HG02840 (cell line): ENCODE measurements around the gene REPIN1.

Experiments used
- ATAC-seq: cut with Tn5 transposase; IDR thresholded peaks from one replicate; pipeline ENCODE4 v1.9.1; 2021; ENCODE audit warnings: mild to moderate bottlenecking, moderate library complexity, moderate number of reproducible peaks; ENCODE audit not compliant: unreplicated experiment, low FRiP score

REPIN1 gene

DNA sequence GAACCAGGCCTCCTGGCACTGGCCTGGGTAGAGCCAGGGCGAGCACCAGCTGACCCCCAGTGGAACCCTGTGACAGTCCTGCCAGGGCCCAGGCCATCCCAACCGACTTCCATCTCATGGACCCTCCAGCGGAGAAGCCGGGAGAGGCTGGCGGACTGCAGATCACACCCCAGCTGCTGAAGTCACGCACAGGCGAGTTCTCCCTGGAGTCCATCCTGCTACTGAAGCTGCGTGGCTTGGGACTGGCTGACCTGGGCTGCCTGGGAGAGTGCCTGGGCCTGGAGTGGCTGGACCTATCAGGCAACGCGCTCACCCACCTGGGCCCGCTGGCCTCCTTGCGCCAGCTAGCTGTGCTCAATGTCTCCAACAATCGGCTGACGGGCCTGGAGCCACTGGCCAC, 31.9 kb upstream of the REPIN1 start:
- ATAC-seq, result no peak

DNA sequence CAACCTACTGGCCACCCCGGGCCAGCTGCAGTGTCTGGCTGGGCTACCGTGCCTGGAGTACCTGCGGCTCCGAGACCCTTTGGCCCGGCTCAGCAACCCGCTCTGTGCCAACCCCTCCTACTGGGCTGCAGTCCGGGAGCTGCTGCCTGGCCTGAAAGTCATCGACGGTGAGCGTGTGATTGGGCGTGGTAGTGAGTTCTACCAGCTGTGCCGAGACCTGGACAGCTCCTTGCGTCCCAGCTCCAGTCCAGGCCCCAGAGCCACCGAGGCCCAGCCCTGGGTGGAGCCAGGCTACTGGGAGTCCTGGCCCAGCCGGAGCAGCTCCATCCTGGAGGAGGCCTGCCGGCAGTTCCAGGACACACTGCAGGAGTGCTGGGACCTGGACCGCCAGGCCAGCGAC, 31.4 kb upstream of the REPIN1 start:
- no peak for ATAC-seq

DNA sequence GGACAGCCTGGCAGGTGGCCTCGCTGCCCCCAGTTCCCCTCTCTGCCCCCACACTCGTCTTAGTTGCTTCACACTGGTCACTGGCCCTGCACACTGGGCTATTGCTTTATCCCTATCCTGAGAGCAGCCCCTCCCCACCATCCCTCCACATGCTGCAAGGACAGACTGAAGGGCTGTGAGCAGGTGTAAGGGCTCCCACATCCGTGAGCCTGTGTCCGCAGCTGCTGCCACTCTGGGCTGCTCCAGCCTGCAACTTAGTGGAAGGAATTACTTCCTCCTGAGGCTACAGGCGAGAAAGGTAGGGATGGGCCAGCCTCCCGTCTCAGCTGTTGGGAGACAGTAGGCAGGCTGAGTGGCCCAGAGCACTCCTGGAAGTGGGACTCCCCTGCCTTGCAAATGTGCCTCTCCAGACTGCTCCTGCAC, 31.0 kb upstream of the REPIN1 start:
- ATAC-seq, result no peak

DNA sequence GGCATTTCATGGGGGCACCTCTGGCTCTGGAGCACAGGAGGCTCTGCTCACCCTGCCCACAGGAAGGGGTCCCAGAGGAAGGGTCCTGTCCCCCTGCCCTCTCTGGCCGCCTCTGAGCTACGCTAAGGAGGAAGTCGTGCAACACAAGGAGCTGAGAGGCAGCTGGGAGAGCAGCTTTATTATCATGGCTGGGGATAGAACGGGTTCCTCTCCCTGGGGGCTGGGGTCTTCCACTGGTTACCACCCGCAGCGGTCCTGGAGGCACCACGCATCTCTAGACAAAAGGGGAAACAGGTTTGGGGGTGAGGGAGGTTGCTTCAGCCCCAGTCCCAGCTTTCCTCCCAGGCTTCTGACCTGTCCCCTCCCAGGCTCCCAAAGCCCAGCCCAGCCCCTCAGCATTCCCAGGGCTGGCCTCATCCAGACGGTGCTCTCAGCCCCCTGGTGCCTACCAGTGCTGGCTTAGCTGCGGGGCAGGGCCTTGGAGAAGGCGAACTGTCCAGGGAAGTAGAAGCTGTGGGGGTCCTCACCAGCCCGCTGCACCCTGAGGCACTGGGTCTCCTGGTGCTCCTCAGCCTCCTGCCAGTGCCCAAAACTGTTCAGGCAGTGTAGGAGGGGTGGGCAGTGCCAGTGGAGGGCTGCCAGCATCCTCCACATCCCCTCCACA, 30.3 kb upstream of the REPIN1 start:
- ATAC-seq, result no peak

DNA sequence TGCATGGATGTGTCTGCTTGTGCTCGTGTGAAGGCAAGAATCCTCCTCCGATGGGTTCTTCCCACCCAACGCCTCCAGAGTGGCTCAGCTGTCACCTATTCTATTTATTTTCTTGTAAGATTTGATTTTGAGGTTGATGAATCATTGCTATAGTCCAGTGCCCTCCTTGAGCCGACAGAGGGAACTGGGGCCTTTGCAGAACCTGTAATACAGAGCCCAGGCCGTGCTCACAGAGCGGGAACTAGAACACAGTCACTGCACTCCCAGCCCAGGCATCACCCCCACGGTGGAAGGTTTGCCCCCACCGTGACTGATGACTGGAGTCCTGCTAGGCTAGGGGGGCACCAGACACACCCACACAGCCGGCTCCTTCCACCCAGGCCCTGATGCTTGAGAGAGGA, 29.2 kb upstream of the REPIN1 start:
- no peak for ATAC-seq

DNA sequence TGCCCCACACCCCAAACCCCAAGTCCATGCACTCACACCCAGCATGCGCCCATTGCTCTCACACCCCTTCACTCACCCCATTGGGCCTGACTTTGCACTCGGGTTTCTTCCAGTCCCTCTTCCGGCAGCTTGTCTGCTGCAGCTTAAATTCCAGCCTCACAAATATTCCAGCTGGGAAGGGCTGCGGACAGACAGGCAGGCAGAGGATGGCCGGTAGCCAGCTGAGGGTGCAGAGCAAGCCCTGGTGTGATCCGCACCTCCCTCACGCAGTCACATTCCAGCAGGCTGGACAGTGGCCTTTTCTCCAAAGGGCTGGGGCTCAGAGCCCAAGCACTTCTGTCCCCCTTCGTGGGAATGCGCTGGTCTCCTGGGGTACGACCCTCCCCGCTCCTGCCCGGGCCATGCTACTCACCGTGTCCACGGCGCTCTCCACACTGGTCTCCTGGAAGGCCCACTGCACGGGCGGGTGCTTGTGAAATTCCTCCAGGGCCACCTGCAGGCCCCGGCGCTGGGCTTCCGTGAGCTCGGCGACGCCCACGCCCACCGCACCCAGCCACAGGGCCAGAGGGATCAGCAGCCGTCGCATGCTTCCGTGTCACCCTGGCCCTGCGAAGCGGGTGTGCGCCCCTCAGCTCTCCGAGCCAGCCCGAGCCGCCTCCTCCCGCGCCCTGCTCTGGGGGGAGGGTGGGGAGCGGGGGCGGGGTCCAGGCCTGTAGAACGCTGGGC, 28.4 kb upstream of the REPIN1 start:
- ATAC-seq, result no peak

DNA sequence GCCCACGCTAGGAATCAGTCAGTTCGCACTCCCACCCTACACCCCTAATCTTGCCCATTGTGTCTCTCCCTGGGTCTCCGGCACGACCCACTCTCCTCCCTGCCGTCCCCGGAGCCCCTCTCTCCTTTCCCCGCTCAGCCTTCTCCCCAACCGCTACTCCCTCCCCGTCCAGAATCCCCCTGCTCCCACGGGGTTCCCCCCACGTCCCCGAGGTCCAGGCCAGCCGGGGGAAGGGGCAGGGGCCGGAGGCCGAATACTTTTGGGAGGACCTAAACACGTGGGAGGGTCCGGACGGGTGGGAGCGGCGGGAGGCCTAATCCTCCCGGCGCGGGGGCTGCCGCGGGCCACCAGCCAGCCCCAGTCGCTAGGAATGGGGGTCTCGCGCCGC, 27.8 kb upstream of the REPIN1 start:
- no peak for ATAC-seq

DNA sequence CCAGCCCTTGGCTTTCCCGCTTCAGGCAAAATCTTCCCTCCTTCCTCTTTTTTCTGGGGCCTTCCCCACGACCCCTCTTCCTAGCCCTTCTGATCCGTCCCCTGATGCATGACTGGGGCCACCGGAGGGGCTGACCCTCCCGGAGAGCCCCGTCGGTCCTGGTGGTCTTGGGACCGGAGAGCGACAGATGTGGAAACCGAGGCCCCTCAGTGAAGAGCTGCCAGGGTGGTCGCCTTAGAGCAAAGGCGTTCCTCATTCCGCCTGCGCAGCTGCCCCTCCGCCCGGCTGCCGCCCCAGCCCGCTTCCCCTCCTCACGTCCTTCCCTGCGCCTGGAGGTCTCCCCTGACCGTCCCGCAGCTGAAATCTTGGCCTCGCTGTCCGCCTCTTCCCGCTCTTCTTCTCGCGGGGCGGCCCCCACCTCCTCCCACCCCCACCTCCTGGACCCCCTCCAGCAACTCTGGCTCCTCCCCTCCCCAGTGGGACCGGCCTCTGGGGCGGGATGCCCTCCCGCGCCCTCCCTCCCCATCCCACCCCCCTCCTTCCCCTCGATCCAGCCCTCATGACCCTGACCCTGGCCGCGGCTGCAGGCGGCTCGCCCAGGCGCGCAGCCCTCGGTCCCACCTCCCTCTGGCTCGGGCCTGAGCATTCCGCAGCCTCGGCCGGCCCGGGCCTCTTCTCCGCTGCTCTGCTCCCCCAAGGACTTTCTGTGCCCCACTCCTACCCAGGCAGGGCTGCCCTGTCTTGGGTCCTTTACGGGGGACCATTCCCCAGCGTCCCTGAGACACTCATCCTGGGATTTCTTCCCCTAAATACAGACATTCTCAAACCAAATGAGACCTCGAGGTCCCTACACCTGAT, 27.1 kb upstream of the REPIN1 start, which contains the start of gene RARRES2:
Gene RARRES2 (minus strand): TSS at position 367 of the 858 bp plus-strand sequence. CDS start 1,020 bp downstream, outside the sequence.
- ATAC-seq, result no peak

DNA sequence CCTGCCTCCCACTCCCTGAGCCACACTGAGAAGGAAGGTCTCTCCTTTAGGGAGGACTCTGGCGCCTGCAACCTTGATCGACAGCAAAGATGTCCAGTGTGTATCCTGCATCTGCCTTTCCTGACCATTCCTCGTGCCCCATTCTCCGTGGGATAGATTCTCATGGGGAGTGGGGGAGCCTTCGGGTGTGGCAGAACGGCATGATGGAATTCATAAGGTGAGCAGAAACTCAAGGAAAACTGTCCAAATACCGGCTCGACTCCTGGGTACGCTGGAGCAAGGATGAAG, 26.6 kb upstream of the REPIN1 start:
- no peak for ATAC-seq

DNA sequence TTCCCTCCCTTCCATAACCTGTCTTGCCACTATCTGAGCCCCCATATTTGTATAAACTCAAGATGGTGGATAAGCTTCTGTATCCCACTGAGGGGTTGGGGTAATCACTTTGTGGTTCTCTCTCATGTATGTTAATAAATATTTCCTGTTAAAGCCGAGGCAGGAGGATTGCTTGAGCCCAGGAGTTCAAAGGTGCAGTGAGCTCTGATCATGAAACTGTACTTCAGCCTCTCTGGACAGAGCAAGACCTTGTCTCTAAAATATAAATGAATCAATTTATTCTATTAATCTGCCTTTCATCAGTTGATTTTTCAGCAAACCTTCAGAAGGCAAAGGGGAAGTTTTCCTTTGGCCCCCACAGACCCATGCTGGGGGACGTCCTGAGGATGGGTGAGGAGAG, 25.4 kb upstream of the REPIN1 start:
- no peak for ATAC-seq

DNA sequence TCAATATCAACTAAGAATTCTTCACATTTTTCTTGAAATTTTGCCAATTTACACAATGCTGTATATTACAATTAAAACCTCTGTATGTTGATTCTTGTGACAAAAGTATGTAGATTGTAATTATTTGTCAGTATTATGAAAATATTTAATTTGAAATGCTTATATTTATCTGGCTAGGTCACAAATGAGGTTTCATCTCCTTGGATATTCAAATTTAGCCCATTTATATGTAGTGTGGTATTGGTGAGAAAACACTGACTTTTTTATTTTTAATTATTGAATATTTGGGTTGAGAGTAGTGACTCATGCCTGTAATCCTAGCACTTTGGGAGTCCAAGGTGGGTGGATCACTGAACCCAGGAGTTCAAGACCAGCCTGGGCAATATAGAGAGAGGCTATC, 24.3 kb upstream of the REPIN1 start:
- no peak for ATAC-seq

DNA sequence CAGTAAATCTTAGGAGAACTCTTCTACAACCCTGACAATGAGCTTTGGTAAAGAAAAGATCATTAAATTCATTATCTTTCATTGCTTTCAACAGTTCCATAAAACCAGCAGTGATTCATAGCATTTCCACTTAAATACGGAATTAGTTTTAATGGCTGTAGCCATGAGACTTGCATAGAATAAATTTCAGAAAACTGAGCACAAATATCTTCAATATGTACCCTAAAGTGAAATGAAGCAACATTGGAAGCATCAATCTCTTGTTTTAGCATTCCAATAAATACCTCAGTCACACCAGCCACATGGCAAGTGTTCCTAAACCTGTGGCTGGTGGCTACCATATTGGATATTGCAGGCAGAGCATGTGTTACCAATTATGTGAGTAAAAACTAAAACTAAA, 23.6 kb upstream of the REPIN1 start:
- no peak for ATAC-seq

DNA sequence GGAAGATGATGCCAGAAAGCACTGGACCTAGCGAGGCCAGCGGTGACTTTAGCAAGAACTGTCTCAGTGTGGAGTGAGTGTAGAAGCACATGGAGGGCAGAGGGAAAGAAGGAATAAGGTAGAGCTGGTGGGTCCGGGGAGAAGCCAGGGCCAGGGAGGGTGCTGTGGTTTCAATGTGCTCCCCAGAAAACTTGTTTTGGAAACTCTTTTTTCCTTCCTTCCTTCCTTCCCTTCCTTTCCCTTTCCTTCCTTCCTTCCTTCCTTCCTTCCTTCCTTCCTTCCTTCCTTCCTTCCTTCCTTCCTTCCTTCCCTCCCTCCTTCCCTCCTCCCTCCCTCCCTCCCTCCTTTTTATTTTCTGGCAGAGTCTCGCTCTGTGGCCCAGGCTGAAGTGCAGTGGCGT, 21.7 kb upstream of the REPIN1 start:
- ATAC-seq, result no peak

DNA sequence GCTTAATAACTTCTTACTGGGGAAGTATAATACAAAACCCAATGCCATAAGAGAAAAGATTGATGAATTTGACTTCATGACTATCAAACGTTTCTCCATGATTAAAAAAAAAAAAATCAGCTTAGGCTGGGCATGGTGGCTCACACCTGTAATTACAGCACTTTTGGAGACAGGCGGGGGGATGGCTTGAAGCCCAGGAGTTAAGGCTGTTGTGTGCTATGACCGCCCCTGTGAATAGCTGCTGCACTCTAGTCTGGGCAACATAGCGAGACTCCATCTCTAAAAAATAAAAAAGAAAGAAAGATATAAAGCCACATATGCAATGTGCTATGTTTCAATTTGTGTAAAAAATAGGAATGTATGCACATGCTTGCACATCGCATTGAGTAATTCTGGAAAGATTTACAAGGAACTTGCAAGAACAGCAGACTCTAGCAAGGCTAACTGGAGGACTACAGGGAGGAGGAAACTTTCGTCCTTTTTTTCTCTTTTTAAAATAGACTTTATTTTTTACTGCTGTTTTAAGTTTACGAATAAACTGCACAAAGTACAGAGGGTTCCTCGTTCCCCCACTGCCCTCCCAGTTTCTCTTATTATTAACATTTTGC, 16.9 kb upstream of the REPIN1 start:
- no peak for ATAC-seq

DNA sequence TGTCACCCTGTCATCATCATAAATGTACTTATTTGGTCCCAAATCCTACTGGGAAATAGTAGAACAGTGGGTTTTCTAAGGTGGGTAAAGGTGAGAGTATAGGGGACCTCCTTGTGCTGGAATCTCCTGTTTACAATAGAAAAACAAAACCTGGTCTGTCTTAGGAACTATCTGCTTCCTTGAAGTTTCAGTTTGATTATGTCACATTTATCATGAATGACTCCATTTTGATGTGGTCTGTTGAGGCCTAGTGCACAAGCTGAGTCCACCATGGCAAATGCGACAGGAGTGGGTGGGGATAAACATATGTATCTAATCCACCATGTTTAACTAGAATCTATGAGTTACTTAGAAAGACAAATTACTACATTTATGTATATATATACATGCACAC, 13.0 kb upstream of the REPIN1 start:
- no peak for ATAC-seq

DNA sequence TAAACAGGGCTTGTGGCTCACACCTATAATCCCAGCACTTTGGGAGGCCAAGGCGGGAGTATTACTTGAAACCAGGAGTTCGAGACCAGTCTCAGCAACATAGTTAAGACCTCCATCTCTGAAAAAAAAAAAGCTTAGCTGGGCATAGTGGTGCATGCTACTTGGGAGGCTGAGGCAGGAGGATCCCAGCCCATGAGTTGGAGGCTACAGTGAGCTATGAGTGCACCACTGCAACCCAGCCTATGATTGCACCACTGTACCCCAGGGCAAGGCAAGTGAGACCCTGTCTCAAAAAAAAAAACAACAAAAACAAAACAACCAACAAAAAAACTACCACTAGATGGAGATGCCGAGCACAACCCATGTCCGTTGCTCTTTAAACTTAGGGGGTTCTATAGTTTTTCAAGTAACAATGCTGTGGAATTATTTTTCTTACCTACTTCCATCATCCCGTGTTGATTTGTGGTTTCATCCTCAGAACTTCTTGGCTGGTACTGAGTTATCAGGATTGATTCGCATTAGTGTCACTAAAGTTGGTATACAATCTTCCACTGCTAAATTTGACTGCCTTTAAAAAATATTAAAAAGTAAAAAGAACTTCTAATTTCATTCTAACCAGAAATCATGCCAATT, 12.2 kb upstream of the REPIN1 start:
- no peak for ATAC-seq

DNA sequence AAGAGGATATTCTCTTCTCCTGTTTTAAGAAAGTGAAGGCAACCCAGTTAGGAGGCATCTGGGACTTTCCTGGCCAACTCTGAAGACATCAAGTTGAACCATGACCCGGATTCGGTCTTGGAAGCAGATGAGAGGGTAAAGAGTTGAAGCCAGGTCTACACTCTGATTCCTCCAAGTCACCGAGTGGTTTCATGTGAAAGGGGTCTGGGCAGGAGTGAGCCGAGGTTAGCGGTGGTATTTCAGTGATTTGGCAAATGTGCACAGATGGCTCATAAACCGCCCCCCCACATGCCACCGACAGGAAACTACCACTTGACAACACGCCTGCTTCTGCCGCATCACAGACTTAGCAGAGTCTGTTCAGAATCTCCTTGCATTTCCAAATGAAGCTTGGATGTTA, 11.4 kb upstream of the REPIN1 start:
- ATAC-seq, result no peak

DNA sequence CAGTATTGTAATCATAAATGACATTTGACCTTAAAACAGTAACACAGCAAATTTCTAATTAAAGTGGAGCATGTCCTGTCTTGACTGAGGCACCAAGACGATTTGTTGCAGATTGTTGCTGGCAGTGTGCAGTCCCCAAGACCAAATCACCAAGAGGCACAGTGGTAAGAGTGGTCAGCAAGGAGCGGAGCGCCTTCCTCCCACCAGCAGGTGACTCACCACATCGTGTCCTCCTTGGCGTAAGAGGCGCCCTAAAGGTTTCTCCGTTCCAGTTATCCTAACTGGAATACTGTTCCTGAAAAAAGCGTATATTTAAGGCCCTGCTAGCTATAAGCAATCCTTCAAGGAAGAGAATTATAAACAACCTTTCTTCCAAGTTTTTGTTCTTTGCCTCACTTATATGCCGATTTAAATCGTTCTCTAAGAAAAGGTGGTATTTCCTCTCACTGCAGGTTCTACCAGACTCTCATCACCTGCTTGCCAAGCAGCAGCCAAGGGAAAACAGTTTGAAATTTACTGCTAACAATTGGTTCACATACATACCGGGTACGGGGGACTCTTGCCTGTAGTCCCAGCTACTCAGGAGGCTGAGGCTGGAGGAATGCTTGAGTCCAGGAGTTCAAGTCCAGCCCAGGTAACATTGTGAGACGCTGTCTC, 10.7 kb upstream of the REPIN1 start:
- ATAC-seq, result no peak

DNA sequence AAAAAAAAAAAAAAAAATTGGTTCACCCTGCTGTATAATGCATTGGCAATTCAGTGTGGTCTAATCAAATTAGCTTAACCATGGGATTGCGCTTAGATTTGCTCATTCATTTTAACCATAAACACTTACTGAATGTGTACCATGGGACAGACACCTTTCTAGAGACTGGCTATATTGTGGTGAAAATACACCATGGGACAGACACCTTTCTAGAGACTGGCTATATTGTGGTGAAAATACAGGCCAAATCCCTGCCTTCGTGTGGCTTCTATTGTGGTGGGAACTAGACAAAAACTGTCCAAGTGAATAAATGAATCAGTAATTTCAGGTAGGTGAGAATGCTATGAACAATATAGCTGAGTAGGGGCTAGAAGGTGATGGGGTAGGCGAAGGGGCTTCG, 10.2 kb upstream of the REPIN1 start:
- no peak for ATAC-seq

DNA sequence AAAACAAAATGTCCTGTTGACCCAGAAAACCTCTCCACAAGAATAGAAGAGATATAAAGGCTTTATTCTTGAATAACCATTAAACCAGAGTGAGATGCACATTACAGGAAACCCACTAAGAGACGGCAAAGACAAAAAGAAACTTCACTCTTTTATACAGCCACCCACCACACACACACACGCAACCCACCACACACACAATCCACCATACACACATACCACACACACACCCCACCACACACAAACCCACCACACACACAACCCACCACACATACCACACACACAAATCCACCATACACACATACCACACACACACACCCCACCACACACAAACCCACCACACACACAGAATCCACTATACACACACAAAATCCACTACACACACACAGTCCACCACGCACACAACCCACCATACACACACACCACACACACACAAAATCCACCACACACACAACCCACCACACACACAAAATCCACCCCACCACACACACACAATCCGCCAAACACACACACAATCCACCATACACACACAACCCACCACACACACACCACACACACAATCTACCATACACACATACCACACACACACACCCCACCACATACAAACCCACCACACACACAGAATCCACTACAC, 9.5 kb upstream of the REPIN1 start:
- ATAC-seq, result no peak
